ENCODE data around the gene RGL3.
"Not testable (repeated sequence)": the region's sequence is repeated elsewhere in the genome, so short reads cannot be mapped to it uniquely, and the experiment has no call there.

The RGL3 gene

DNA sequence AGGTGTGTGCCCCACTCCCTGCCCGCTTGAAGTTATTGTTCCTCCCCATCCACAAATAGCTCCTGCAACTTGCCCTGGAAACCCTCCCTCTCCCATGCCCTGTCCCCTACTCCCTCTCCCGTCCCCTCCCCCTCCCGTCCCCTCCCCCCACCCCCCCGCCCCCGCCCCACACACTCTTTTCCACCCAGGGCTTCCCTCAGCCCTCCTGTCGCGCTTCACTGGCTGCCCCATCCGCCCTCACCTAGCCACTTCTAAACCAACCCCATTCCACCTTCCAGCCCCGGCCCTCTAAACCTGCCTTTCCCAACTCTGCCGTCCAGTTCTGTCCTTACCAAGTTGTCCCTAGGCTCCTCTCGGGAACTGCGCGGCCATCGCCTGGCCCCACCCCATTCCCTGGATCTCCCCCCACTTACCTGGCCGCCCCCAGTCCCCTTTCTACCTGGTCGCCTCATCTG lies 993 bp downstream of the RGL3 start:
- no peak for DNase-seq

DNA sequence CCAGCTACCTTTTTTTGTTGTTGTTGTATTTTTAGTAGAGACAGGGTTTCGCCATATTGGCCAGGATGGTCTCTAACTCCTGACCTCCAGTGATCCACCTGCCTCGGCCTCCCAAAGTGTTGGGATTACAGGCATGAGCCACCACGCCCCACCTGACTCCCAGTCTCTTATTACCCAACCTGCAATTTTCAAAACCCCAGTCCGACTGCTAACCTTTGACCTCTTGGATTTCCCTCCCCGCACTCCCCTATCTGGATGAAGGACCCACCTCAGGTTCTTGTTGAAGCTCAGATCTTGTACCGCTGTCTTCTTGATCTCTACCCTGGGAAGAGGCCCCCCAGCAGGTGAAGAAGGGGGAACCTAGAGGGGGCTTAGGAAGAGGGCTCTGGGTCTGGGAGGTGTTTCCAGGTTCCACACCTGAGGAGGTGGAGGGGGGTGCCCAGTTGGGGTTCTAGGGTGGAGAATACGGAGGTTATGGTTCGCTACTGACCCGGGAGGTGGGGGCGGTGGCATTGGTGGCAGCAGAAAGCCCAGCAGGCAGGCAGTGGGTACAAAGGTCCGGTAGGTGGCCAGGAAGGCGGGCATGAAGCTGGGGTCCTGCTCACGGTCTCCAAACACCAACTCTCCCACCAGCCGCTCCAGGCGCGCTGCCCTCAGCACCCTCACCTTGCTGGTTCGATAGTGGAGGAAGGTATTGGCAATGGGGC lies 2.6 kb downstream of the RGL3 start:
- DNase-seq: no peak

DNA sequence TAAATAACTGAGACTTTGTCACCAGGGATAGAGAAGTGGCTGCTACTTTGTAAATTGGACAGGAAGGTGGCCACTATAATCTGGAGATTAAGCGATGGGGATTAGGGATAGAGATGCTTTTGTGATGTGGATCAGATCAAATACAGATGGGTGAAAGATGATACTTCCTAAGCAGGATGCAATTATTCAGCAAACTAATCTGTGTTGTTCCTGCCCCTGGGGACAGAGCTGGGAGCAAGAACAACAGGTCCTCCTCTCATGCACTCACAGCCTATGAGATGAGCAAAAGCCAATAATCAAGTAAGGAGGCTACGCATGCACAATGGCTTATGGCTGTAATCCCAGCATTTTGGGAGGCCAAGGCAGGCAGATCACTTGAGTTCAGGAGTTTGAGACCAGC lies 4.6 kb downstream of the RGL3 start:
- no peak for DNase-seq

DNA sequence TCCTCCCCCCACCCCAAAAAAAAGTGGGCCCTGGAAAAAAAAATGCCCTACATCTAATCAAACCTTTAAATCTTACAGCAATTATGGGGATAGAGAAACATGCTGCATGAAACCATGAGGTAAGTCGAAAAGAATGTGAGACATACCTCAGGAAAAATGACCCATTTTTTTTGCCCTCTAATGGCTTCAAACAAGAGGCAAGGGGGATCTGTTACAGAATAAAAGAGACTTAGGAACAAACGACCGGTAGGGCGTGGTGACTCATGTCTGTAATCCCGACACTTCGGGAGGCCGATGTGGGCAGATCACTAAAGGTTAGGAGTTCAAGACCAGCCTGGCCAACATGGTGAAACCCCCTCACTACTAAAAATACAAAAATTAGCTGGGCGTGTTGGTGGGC lies 8.4 kb downstream of the RGL3 start:
- DNase-seq: no peak

DNA sequence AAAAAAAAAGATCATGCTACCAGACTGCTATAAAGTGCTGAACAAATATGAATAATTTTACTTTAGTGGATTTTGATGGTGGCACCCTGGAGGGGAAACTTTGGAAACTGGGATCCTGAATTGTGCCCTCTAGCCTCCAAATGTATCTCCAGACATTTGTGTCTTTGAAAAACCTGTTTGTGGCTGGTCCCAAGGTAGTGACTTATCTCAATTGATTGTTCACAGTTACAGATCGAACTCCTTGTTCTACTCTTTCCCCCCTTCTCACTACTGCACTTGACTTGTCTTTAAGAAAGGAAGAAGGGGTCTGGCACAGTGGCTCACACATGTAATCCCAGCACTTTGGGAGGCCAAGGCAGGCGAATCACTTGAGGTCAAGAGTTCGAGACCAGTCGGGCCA lies 10.5 kb downstream of the RGL3 start:
- DNase-seq: no peak

DNA sequence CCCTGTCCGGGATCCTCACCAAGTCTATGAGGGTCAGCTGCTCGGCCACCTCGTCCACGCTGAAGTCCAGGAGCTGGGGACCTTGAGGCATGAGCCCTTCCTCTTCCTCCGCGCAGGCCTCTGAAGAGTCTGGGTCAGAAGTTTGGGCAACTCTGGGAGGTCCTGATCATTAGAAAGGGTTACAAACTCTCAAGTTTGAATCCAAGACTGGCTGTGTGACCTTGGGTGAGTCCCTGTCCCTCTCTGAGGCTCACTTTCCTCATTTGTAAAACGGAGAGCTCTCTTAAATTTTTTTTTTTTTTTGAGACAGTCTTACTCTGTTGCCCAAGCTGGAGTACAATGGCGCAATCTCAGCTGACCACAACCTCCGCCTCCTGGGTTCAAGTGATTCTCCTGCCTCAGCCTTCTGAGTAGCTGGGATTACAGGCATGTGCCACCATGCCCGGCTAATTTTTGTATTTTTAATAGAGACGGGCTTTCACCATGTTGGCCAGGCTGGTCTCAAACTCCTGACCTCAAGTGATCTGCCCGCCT lies 12.3 kb downstream of the RGL3 start:
- DNase-seq: not testable (repeated sequence)

DNA sequence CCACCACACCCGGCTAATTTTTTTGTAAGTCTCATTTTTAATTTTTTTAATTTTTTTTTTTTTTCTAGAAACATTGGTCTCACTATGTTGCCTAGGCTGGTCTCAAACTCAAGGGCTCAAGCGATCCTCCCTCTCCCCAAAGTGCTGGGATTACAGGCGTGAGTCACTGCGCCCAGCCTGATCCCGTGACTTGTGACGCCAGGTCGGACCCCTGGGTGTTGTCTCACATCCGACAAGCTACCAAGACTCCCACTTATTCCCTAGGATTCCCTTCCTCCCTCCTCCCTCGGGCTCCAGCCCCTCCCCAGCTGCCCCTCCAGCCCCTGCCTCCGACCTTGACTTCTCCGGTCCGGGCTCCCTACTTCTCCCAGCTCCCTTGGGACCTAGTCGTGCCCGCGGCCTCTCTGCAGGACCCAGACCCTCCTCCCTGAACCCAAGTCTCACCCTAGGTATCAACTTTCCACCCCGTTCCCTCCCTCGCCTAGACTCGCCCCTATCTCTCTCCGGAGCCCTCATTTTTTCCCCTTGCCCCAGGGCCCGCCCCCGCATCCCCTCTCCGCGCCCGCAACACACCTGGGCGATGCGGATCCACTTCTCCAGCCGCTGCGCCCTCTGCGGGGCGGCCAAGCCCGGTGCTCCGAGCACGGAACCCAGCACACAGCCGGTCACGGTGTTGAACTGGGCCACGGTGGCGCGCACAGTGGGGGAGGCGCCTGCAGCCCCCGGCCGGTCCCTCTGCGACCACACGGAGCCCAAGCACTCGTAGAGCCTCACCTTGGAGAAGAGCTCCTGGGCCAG lies 13.1 kb downstream of the RGL3 start:
- no peak for DNase-seq

DNA sequence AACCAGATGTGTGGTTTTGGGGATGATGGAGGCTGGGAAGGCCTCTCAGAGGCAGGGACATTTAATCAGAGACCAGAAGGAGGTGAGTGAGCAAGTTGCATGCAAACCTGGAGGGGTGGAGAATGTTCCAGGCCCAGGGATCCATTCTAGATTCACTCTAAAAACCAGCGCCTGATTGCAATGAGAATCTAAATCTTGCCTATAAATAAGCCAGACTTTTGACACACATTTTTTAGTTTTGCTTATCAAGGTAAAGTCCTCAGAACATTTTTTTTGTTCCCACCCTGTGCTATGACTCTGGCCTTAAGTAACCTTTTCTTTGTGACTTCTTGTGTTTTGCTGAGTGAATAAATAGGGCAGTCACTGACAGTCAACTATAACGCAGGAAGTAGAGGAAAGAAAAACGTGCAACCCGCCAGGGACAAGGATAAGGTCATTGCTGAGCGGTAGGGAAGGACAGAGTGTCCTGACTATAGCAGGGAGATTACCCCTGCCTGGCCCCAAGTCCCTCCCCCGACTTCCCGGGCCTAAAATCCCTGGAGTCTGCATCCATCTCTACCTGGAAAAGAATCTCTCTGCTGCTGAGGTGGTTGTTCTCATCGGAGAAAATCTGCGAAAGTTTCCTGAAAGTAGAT lies 14.4 kb downstream of the RGL3 start:
- no peak for DNase-seq

DNA sequence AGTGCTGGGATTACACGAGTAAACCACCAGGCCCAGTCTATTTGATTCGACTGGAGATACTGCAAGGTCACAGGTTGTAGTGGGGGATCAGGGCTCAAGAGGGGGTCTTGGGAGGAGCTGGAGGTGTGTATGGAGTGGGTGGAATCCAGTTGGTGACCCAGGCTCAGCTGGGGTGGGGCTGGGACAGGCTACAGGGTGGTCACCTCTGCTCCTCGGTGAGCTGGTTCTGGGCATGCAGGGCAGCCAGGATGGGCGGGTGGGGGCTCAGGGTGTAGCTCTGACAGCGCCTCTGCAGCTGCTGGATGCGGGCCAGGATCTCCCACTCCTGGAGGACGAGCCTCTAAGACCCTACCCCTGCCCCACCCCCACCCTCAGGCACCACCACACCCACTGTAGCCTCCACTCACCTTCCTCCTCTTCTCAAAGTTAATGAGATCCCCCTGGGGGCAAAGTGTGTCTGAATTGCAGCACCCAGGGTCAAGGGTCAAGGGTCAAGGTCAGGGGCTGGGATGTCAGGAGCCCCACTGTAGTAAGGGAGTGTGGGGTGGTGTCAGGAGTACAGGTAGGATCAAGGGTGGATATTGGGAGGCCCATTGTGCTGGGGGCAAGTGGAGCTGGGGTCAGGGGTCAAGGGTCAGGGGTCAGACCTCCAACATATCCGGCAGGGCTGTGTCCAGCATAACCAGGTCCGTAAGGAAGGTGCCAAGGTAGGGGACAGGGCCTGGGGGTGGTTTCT lies 17.1 kb downstream of the RGL3 start:
- DNase-seq: no peak

DNA sequence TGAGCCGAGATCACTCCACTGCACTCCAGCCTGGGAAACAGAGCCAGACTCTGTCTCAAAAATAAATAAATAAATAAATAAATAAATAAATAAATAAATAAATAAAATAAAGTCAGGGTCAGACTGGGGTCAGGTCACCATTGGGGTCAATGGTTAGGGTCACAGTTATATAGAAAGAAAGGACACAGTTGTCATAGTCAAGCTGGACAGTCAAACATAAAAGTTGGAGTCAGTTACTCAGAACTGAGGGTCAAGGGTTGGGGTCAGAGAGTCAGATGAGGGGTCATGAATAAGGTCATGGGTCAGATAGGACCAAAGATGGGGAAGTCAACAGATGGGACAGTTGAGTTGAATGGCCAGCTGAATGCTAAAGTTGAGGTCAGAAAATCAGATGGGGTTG lies 18.3 kb downstream of the RGL3 start:
- no peak for DNase-seq

DNA sequence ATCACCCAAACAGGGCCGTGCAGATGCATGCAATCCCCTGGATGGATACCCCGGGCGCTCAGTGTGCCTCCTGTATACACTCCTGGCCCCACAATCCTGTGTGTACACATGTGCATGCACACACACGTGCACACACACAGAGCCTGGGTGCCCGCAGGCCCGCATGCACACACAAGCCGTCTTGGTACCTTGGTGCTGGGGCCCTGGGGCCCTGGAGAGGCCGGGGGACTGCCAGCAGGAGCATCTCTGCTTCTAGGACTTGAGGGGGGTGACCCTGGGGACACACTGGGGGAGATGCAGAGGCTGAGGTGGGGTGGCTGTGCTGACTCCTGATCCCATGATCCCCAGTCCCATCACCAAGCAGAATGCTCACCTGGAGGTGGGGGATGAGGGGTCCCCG lies 19.4 kb downstream of the RGL3 start:
- no peak for DNase-seq

DNA sequence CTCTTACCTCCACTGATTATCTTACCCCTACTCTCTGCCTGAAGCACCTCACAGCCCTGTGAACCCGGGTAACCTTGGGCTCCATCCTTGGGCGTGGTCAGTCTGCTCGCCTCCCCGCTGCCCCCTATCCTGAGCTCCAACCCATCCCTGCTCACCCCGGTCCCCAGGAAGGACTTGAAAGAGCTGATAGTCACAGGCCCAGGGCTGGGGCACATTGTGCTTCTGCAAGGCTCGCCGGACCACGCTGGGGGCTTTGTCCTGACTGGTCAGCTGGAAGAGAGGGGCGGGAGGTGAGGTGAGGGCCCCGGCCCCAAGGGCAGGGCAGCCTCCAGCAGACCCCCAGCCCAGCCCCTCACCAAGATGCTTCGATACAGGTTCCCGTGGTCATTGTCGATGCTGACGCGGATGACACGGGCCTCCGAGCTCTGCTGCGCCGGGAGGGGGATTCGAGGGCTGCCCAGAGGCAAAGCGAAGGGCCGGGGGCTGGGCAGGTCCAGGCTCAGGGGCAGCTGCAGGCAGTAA lies 22.0 kb downstream of the RGL3 start:
- no peak for DNase-seq

DNA sequence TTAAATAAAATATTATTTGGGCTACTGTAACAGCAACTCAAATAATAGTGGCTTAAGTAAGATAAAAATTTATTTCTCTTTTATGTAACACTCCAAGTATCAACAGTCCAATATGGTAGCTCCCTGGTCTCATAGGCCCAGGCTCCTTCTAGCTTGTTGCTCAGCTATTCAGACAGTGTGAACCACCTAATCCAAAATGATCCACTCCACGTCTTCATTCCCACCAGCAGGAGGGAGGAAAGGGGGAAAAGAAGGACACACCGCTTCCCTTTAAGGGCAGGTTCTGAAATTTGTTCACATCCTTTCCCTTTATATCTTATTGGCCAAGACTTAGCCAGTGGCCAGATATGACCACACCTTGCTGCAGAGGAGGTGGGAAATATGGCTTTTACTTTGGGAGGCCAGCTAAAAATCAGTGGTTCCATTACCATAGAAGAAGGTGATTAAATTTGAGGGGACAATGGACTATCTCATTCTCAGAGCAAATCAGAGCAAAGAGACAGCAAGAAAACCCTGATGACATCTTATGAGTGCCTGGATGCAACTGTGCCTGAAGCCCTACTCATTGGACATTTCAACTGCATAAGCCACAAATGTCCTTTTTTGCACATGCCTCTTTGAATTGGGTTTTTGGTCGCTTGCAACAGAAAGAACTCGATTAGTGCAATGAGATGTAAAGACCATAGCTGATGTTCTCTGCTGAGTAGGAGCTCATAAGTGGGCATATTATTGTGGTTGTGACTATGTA lies 28.0 kb downstream of the RGL3 start:
- no peak for DNase-seq

DNA sequence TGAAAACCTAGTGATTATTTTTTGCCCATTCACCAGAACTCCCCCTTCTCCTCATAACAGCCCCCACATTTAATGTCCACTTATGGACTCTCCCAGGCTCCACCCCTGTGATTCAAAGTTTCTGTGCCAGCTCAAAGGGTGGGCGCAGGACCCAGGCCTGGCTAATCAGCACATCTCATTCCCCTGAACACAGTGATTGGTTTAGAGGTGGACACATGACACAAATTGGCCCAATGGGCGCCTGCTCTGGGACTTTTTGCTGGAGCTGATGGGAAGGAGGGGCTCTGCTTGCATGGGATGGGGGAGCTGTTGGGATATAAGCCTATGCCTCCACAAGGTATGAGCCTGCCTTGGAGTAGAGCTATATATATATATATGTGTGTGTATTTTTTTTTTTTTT lies 28.8 kb downstream of the RGL3 start:
- DNase-seq: no peak

DNA sequence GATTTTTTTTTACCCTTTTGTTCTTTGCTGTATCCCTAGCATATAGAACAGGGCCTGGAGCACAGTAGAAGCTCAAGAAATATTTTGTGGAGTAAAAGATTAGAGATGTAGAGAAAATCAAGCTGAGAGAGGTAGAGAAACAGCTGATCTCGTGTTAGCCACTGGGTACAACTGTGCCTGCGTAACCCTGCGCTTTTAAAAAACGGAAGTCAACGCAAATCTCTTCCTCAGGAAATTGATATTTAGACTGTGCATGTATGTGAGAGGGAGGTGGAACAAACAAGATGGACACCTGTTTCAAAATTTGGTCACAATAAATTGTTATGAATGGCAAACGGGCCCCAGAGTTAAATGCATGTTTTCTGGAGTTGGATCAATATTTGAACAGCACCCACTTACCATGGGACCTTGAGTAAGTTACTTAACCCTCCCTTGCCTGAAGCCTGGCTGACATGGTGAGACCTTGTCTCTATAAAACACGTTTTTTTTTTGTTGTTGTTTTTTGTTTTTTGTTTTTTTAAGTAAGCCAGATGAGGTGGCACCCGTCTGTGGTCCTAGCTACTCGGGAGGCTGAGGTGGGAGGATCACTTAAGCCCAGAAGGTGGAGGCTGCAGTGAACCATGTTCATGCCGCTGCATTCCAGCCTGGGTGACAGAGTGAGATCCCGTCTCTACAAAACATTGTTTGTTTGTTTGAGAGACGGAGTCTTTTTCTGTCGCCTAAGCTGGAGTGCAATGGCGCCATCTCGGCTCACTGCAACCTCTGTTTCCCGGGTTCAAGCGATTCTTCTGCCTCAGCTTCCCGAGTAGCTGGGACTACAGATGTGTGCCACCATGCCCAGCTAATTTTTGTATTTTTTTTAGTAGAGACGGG lies 31.7 kb downstream of the RGL3 start:
- no peak for DNase-seq

DNA sequence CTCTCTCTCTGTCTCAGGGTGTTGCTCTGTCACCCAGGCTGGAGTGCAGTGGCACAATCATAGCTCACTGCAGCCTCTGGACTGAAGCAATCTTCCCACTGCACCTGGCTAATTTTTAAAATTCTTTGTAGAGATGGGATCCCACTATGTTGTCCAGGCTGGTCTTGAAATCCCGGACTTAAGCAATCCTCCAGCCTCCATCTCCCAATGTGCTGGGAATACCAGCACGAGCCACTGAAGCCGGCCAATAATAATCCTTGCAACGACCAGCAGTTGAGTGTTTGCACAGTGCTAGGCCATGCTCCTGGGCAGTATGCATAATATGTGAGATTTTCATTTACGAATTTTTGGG lies 34.4 kb downstream of the RGL3 start:
- no peak for DNase-seq

DNA sequence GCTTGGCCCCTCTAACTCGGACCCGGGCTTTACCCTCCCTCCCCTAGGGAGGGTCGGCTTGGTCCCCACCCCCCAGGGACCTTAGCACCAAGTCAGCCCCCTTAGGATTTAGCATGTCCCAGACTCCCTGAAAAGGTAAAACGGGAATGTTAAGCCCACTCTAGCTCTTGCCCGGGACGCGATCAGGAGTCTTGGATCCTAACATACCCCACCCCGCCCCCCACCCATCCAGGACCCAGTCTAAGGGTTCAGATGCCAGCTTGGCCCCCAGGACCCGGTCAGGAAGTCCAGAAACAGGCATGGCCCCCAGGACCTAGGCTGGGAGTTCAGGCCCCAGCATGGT lies 35.4 kb downstream of the RGL3 start:
- no peak for DNase-seq

DNA sequence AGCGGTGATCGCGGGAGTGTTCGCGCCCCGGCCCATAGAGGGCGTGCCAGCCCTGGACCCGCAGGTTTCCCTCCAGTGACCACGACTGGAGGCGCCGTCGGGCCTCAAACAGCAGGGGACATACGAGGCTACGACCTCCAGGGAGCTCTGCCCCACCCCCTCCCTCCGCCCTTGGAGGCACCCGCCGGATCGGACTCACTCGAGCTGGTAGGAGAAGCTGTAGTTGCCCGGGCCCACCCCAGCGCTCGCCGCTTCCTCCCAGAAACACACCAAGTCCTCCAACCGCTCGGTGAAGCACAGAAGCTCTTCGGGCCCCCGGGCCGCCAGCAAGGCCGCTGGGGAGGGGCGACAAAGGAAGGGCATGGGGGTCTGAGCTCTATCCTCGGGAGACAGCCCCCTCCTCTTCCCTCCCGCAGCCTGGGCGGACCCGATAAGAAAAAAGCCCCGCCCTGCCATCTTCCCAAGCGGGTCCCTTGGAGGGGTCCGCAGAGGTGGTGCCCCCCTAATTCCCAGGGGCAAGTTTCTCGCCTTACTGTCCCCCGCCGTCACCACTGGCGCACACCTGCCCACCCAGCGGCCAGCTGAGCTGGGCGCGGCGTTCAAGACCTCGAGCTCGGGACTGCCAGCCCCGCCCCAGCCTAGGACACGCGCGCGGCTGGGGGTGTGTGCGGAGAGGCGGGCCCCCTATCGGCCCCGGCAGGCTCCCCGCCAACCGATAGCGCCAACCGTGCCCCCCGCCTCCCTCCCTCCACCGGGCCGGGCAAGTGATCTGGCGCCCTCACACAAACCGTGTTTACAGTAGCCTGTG lies 36.0 kb downstream of the RGL3 start:
- no peak for DNase-seq

DNA sequence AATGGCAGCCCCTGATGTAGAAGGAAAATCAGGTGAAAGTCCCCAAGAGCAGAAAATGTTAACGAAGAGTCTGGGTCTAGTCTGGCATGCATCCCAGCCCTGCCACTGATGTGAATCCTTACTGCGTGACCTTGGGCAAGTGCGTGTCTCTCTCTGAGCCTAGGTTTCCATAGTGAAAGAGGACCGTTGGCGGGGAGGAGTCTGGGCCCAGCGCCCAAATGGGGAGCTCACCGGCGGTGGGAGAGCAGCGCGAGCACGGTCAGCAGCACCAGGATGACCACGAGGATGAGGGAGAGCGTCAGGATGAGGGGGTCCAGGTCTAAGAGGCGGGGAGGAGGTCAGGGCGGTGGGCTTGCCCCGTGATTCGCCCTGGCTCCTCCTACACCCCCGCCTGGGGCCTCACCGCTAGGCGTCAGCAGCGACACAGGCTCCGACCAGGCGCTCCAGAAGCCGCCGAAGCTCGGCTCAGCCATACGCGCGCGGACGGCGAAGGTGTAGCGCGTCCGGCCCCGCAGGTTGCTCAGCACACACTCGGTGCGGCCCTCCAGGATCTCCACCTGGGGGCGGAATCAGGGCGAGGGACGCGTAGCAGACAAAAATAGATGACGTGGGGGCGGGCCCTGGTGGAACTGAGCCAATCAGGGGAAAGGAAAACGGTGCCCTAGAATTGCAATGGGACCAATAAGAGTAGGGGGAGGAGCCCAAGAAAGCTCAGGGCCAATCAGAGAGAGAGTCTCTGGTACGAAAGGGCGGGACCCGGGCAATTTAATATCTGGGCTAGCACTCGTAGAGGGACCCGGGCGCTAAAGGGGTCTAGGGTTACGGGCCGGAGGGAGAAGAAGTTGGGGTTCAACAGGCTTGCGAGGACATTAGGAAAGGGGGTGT lies 38.2 kb downstream of the RGL3 start:
- peak; percentile 97 for DNase-seq
